ENCODE data around the gene SORCS3.

The SORCS3 gene

GRCh38 chr10:104842704-104843103 lies 201.6 kb downstream of the SORCS3 start:
- DNase-seq (ENCODE audit: low spot score), result no peak

GRCh38 chr10:104844073-104844472 lies 203.0 kb downstream of the SORCS3 start:
- no peak for DNase-seq (ENCODE audit: low spot score)

- DNase-seq (ENCODE audit: low spot score), result no peak
Measured at GRCh38 chr10:104850023-104850422, 208.9 kb downstream of the SORCS3 start.

DNA sequence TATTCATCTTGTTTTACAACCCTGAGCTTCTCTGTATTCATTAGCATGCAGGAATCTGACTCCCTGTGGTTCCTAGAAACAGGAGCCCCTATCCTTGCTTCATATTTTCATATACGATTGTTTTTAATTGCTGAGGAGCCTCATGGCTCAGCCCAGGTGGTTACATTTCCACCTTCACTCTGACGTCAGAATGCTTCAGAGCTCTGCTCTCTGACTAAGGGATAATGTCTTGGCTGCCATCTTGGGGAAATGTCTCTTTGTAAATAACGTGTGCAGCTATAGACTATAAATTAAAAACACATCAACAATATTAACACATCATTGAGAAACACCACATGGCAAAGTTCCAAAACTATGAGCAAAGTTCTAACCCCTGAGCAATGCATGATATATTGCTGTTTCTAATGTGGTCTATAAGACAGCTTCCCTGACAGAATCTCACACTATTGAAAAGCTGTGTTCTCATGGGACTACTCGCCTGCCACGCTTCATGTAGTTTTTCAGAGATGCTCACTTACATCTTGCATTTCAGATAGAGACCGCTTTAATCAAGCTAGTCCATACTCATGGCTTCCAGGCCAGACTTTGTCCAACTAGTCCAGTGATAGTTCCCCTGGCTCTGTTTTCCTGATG lies 227.0 kb downstream of the SORCS3 start:
- DNase-seq (ENCODE audit: low spot score), result no peak

GRCh38 chr10:104872691-104873090 lies 231.6 kb downstream of the SORCS3 start:
- DNase-seq (ENCODE audit: low spot score), result no peak

DNA sequence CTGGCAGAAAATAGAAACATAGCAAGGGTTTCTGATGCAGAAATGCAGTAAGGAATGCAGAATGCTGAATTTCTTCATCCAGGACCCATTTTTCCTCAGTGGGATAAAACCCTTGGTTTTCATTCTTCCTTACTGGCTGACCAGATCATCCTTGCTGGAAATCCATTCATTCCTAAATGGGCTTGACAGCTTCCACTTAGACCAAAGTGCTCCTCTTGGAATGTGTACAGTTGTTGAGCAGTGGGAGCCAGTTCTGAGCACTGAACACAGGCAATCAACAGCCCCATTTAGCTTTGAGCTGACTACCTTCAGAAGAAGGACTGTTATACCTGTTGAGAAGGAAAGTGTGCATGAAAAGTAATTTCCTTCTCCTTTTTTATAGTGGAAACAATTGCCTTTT lies 232.1 kb downstream of the SORCS3 start:
- no peak for DNase-seq (ENCODE audit: low spot score)

DNA sequence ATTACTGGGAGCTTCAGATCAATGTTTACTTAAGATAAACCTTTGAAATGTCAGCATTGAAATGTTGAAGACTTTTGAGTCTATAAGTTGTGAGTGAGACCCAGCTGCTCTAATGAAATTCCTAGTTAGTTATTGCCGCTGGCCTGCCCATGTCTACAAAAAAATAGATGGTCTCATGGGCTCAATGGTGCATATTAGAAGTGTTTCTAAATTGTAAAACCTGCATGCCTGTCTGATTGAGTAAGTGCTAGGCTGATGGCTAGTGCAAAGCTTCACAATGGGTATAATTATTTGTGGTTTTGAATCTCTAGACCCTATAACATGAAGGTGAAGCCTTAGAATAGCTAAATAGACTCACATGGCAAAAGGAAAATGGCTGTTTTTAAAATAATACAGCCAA lies 234.5 kb downstream of the SORCS3 start:
- no peak for DNase-seq (ENCODE audit: low spot score)

DNA sequence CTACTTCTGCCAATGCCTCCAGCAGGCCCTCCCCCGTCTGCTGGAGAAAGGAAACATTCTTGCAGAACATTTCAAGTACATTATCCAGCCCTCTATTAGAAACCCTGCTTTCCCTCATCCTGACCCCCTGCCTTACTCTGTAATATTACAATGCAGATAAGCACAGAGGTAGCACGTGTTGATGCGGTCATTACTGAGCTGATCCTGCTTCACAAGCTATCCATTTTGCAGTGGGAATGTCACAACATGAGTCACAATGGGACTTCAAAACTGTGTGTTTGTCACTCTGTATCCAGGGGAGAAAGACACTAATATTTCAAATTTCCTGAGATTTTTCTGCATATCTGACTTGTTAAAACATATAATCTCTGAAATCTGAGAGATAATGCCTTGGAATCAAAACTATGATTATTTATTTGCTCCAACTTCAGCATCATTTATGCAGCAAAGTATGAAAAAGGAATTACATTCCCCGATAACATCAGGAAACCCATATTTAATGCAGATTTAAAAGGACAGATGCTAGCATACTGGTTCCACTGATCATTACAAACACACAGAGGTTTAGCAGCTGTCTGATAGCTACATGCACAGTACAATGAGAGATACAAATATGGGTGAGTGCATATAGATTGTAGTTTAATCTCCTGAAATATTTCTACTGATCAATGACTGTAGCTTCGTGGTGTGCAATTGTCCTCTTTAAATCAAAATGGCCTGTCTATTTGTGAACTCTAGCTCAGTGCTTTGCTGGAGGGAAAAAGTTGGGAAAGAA lies 239.7 kb downstream of the SORCS3 start:
- DNase-seq (ENCODE audit: low spot score), result no peak

DNA sequence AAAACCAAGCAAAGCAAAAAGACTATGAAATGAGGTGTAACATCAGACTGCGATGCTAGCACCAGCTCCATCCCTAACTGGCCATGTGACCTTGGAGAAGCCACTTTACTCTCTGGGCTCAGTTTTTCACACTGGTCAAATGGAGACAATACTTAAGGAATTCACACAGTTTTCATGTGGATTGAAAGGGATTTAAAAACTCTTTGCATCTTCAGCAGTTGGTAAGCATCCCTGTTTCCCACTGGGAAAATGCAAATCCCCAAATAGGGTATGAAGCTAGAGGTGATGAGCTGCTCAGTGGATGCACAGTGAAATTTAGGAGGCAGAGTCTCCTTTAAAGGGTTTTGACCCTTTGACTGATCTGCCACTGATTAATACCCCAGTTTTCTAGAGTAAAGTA lies 240.7 kb downstream of the SORCS3 start:
- DNase-seq (ENCODE audit: low spot score), result no peak

DNA sequence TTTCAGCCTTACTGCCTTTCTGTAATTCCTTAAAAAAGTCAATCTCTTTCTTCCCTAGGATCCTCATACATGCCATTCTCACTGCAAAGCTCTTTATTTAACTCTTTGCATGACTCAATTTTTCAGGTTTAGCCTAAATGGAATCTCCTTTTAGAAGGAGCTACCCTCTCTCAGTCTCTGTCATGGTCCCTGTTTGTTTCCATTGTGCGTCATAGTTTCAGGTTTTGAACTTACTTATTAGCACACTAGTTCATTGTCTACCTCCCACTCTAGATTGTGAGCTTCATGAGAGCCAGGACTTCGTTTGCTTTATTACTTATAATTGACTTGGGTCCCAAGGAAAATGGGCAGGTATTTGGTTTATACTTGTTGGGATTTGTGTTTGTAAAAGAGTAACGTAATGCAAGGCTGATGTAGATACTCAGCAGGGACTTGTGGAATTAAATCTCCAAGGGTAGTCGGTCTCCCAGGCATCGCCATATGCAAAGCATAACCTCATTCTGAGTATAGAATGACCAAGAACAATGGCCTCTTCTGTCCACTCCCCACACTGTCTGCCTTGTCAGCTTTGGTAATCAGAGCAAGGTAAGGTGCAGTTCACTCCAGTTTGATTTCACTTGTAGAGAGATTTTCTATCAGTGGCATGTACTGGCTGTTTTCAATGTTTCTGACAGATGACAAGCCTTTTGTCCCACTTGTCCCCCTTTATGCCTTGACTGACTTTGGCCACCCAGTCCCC lies 252.0 kb downstream of the SORCS3 start:
- no peak for DNase-seq (ENCODE audit: low spot score)

GRCh38 chr10:104893701-104894100 lies 252.6 kb downstream of the SORCS3 start:
- no peak for DNase-seq (ENCODE audit: low spot score)

DNA sequence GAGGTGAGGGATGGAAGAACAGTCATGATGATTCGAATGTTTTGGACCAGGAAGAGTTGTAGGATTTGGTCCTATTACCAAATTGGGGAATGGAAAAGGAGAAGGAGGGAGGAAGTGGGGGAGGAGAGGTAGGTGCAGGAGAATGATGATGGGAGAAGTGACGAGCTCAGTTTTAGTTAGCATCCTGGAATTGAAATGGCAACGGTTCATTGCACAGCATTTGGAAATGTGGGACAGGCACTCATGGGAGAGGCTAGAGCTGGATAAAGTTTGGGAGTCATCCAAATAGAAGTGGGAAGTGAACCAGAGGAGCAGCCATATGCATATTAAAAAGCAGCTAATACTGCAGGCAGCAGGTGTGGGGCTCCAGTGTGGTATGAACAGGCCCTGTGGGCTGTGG lies 253.6 kb downstream of the SORCS3 start:
- DNase-seq (ENCODE audit: low spot score), result peak; percentile 45

DNA sequence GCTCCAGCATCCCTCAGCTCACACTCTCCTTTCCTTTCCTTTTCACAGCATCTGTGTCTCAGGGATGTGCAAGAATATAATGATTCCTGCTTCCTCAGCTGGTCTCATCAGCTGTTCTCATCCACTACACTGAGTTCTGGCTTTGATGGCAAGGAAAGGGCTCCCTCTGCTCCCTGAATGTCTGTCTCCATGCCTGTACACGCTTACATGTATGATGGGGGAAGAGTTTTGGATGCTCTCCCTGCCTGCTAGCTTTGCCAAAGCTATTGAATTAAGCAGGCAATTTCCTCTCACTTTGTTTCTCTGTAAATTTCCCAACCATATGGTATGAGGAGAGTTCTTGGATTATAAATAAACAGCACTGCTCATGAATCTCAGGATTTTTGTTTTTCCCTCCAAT lies 254.5 kb downstream of the SORCS3 start:
- no peak for DNase-seq (ENCODE audit: low spot score)

GRCh38 chr10:104895981-104896380 lies 254.9 kb downstream of the SORCS3 start:
- no peak for DNase-seq (ENCODE audit: low spot score)

GRCh38 chr10:104897696-104898095 lies 256.6 kb downstream of the SORCS3 start:
- DNase-seq (ENCODE audit: low spot score), result no peak

GRCh38 chr10:104899779-104900178 lies 258.7 kb downstream of the SORCS3 start:
- DNase-seq (ENCODE audit: low spot score), result no peak

- DNase-seq (ENCODE audit: low spot score), result no peak
Measured at GRCh38 chr10:104903433-104903832, 262.3 kb downstream of the SORCS3 start.

DNA sequence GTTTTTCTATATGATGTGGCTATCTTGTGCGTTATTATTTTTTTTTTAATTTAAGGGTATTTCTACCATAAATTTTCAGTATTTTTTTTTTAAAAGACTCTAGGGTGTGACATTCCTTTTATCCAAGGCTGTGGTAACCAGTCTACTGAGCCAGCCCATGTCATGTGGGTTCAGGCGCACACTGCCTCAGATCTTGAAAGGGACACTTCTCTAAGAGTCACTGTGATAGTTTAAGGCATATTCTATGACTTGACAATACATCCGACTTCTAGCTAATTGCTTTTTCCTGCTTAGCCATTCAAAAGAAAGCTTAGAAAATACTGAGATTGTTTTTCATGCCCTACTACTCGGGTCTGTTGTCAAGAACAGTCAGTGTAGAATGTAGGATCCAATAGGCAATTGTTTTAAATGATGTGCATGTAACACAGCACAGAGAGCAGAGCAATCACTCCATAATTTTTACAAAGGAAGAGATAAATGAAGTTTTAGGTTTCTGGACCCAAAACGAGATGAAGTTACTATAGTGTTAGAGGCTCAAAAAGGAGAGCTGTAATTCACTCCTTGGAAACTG lies 263.7 kb downstream of the SORCS3 start:
- DNase-seq (ENCODE audit: low spot score), result no peak

- no peak for DNase-seq (ENCODE audit: low spot score)
Measured at GRCh38 chr10:104906112-104906511, 265.0 kb downstream of the SORCS3 start.

DNA sequence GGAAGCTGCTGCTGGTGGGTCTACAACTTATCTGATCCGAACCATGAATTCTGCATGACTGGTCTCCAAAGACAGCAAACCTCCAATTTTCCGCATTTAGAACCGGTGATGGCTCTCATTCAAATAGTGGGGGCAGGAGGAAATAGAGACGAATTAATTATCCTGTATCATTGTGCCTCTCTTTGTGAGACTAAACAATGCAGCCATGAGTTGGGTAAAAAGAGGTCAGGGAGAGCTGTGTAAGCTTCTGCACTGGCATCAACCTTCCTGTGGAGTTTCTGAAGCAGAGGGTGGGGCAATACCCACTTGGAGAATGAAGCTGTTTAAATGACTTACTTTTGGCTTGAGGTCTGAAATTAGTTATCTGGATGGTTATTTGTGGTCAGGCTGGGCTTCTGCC lies 266.4 kb downstream of the SORCS3 start:
- DNase-seq (ENCODE audit: low spot score), result no peak

- peak; percentile 67 for DNase-seq (ENCODE audit: low spot score)
Measured at GRCh38 chr10:104908581-104908980, 267.5 kb downstream of the SORCS3 start.

DNA sequence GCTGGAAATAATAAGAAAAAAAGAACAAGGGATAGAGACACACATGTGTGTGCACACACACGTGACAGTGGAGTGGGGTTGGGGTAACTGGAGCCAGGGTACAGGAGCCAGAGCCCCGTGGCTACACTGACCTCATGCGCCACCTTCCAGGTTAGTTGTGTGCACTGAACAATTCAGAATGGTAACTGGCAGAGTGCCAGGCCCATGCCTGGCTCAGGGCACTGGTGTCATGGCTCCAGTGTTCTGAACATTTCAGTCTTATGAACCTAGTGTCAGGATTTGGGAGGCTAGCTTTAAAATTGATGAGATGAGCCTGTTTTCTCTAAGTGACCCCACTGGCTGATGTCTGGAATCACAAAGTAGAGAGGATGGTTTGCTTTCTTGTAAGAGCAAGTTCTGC lies 269.6 kb downstream of the SORCS3 start:
- DNase-seq (ENCODE audit: low spot score), result no peak

GRCh38 chr10:104913390-104913789 lies 272.3 kb downstream of the SORCS3 start:
- DNase-seq (ENCODE audit: low spot score), result no peak
